Measurements from ENCODE around the gene CASP10. TPM values are rescaled to one million over a fixed set of nuclear protein-coding genes. Genes with fewer than 3 reads are reported as not detected.

The CASP10 gene
- total and polyA plus RNA-seq, 2 of the 13 experiments (the other 11 are each of a cell fraction or from before 2014, with no cell fraction given), result 22.2 to 23.8 TPM

GRCh38 chr2:201233812-201234662 is 51.1 kb downstream of the CASP10 start (continued):
- TF ChIP-seq, protein P1, sequence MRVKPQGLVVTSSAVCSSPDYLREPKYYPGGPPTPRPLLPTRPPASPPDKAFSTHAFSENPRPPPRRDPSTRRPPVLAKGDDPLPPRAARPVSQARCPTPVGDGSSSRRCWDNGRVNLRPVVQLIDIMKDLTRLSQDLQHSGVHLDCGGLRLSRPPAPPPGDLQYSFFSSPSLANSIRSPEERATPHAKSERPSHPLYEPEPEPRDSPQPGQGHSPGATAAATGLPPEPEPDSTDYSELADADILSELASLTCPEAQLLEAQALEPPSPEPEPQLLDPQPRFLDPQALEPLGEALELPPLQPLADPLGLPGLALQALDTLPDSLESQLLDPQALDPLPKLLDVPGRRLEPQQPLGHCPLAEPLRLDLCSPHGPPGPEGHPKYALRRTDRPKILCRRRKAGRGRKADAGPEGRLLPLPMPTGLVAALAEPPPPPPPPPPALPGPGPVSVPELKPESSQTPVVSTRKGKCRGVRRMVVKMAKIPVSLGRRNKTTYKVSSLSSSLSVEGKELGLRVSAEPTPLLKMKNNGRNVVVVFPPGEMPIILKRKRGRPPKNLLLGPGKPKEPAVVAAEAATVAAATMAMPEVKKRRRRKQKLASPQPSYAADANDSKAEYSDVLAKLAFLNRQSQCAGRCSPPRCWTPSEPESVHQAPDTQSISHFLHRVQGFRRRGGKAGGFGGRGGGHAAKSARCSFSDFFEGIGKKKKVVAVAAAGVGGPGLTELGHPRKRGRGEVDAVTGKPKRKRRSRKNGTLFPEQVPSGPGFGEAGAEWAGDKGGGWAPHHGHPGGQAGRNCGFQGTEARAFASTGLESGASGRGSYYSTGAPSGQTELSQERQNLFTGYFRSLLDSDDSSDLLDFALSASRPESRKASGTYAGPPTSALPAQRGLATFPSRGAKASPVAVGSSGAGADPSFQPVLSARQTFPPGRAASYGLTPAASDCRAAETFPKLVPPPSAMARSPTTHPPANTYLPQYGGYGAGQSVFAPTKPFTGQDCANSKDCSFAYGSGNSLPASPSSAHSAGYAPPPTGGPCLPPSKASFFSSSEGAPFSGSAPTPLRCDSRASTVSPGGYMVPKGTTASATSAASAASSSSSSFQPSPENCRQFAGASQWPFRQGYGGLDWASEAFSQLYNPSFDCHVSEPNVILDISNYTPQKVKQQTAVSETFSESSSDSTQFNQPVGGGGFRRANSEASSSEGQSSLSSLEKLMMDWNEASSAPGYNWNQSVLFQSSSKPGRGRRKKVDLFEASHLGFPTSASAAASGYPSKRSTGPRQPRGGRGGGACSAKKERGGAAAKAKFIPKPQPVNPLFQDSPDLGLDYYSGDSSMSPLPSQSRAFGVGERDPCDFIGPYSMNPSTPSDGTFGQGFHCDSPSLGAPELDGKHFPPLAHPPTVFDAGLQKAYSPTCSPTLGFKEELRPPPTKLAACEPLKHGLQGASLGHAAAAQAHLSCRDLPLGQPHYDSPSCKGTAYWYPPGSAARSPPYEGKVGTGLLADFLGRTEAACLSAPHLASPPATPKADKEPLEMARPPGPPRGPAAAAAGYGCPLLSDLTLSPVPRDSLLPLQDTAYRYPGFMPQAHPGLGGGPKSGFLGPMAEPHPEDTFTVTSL (CRISPR knock-in tag; IDR thresholded peaks at IDR 0.05; ENCODE audit: borderline replicate concordance), result 0 out of 2 replicates have a peak, but pooled peaks have one; percentile 5
- TF ChIP-seq RELA (CRISPR knock-in tag; IDR thresholded peaks at IDR 0.05), result no peak
- TF ChIP-seq, protein P2, sequence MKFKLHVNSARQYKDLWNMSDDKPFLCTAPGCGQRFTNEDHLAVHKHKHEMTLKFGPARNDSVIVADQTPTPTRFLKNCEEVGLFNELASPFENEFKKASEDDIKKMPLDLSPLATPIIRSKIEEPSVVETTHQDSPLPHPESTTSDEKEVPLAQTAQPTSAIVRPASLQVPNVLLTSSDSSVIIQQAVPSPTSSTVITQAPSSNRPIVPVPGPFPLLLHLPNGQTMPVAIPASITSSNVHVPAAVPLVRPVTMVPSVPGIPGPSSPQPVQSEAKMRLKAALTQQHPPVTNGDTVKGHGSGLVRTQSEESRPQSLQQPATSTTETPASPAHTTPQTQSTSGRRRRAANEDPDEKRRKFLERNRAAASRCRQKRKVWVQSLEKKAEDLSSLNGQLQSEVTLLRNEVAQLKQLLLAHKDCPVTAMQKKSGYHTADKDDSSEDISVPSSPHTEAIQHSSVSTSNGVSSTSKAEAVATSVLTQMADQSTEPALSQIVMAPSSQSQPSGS (CRISPR knock-in tag; IDR thresholded peaks at IDR 0.05), result no peak
- no peak for TF ChIP-seq KLF9 (CRISPR knock-in tag; IDR thresholded peaks at IDR 0.05; ENCODE audit: low read depth)
- TF ChIP-seq ZNF720 (CRISPR knock-in tag; IDR thresholded peaks at IDR 0.05), result no peak
- TF ChIP-seq HIVEP1 (CRISPR knock-in tag; IDR thresholded peaks at IDR 0.05), result no peak
- no peak for TF ChIP-seq PTBP1 (IDR thresholded peaks at IDR 0.05; ENCODE audit: low read depth, low read length, poor library complexity, severe bottlenecking)
- TF ChIP-seq TCF12 (IDR thresholded peaks at IDR 0.05), result no peak
- no peak for TF ChIP-seq TCF12 (CRISPR knock-in tag; IDR thresholded peaks at IDR 0.05)
- no peak for TF ChIP-seq TOPORS (CRISPR knock-in tag; IDR thresholded peaks at IDR 0.05)
- no peak for TF ChIP-seq NR2C2 (CRISPR knock-in tag; IDR thresholded peaks at IDR 0.05; ENCODE audit: borderline replicate concordance)
- no peak for TF ChIP-seq MZF1 (CRISPR knock-in tag; IDR thresholded peaks at IDR 0.05; ENCODE audit: borderline replicate concordance)
- no peak for TF ChIP-seq MTF1 (CRISPR knock-in tag; IDR thresholded peaks at IDR 0.05)
- TF ChIP-seq FOSL1 (CRISPR knock-in tag; IDR thresholded peaks at IDR 0.05; ENCODE audit: borderline replicate concordance), result no peak
- 0 out of 2 replicates have a peak, but pooled peaks have one; percentile 30 for TF ChIP-seq SMAD1 (CRISPR knock-in tag; IDR thresholded peaks at IDR 0.05; ENCODE audit: borderline replicate concordance, low read depth)
- peak; percentile 44; the same call in 1 of the 2 replicates for TF ChIP-seq RFXANK (CRISPR knock-in tag; IDR thresholded peaks at IDR 0.05)
- no peak for TF ChIP-seq SNAPC2 (CRISPR knock-in tag; IDR thresholded peaks at IDR 0.05)
- no peak for TF ChIP-seq ZBTB46 (CRISPR knock-in tag; IDR thresholded peaks at IDR 0.05; ENCODE audit: borderline replicate concordance)
- TF ChIP-seq TRIM22 (IDR thresholded peaks at IDR 0.05), result no peak
- no peak for TF ChIP-seq TRIM24 (CRISPR knock-in tag; IDR thresholded peaks at IDR 0.05)

Measured in HepG2 (cell line).